GM18868 (cell line): Measurements from ENCODE around the gene IL36RN.
"Not testable (repeated sequence)": the region's sequence is repeated elsewhere in the genome, so short reads cannot be mapped to it uniquely, and the experiment has no call there.

Experiments used
- ATAC-seq: cut with Tn5 transposase; IDR thresholded peaks from one replicate; pipeline ENCODE4 v1.9.1; 2021; ENCODE audit warnings: mild to moderate bottlenecking, moderate library complexity; ENCODE audit not compliant: unreplicated experiment

IL36RN gene

GRCh38 chr2:113096842-113097618 is 38.0 kb downstream of the IL36RN start:
- ATAC-seq = not testable (repeated sequence)

GRCh38 chr2:113098041-113098440 is 39.0 kb downstream of the IL36RN start:
- ATAC-seq = no peak

GRCh38 chr2:113098532-113098931 is 39.5 kb downstream of the IL36RN start:
- no peak for ATAC-seq

GRCh38 chr2:113102133-113102532 is 43.1 kb downstream of the IL36RN start:
- ATAC-seq = no peak

GRCh38 chr2:113103277-113103676 is 44.3 kb downstream of the IL36RN start:
- no peak for ATAC-seq

GRCh38 chr2:113104054-113104611 is 45.1 kb downstream of the IL36RN start:
- ATAC-seq = no peak

GRCh38 chr2:113105047-113105785 is 46.2 kb downstream of the IL36RN start:
- ATAC-seq = no peak

GRCh38 chr2:113111121-113111520 is 52.1 kb downstream of the IL36RN start:
- no peak for ATAC-seq

GRCh38 chr2:113111823-113112287 is 52.9 kb downstream of the IL36RN start:
- no peak for ATAC-seq

GRCh38 chr2:113112441-113112840 is 53.4 kb downstream of the IL36RN start:
- no peak for ATAC-seq

- ATAC-seq = no peak
Observed at GRCh38 chr2:113112871-113113270, 53.9 kb downstream of the IL36RN start.

GRCh38 chr2:113113807-113114206 is 54.8 kb downstream of the IL36RN start:
- no peak for ATAC-seq
